PC-3 (cell line): ENCODE measurements around the gene PPP2R5A.

Experiments used
- EZH2 ChIP-seq: fragments of 300-600 bp; sonication (generic); IDR thresholded peaks from one replicate; pipeline ENCODE4 v1.6.1; 2017; ENCODE audit warnings: antibody characterized with exemption, mild to moderate bottlenecking, low read length; ENCODE audit not compliant: unreplicated experiment
- EZH2phosphoT487 ChIP-seq: fragments of 300-600 bp; sonication (generic); IDR thresholded peaks from 2 replicates; pipeline ENCODE4 v1.6.1; 2018; ENCODE audit warnings: mild to moderate bottlenecking, antibody characterized with exemption, low read length, borderline replicate concordance
- TF ChIP-seq, protein P1 (sequence below): fragments of 300-600 bp; sonication (generic); conservative IDR thresholded peaks from 2 replicates; pipeline ENCODE4 v1.5.1; 2017; ENCODE audit warnings: antibody characterized with exemption, low read depth, mild to moderate bottlenecking, low read length

DNA sequence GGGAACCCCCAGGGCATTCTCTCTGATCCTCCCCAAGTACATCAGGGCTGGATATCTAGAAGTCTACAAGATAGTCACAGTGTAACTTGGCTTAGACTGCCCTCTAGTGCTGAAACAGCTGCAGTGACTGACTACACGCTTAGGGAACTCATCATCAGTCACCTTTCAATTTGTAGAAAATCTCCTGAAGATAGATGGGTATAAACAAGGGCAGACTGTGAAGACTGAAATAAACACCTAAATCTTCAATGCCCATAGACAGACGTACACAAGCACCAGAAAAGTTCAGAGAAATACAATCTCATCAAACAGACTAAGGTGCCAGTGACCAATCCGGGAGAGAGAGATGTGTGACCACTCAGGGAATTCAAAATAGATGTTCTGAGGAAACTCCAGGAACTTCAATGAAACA, 82.9 kb downstream of the PPP2R5A start:
- TF ChIP-seq, protein P1, sequence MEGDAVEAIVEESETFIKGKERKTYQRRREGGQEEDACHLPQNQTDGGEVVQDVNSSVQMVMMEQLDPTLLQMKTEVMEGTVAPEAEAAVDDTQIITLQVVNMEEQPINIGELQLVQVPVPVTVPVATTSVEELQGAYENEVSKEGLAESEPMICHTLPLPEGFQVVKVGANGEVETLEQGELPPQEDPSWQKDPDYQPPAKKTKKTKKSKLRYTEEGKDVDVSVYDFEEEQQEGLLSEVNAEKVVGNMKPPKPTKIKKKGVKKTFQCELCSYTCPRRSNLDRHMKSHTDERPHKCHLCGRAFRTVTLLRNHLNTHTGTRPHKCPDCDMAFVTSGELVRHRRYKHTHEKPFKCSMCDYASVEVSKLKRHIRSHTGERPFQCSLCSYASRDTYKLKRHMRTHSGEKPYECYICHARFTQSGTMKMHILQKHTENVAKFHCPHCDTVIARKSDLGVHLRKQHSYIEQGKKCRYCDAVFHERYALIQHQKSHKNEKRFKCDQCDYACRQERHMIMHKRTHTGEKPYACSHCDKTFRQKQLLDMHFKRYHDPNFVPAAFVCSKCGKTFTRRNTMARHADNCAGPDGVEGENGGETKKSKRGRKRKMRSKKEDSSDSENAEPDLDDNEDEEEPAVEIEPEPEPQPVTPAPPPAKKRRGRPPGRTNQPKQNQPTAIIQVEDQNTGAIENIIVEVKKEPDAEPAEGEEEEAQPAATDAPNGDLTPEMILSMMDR: peak; percentile 99
- TF ChIP-seq EZH2phosphoT487 (no peak), EZH2 (no peak)
